Stimulated activated naive CD8-positive, alpha-beta T cell treated with anti-CD3 and anti-CD28 coated beads, Interleukin-15, Interleukin-2, amounts not matched to agents 100 ng/mL and 50 ng/mL, for 24 hours (primary cell): ENCODE measurements around the gene HOXA6.

Experiments
- H3K27ac Mint-ChIP-seq: one replicate; pipeline ENCODE4 v1.8.0; 2021; ENCODE audit warnings: mild to moderate bottlenecking, mixed read lengths
- H3K27me3 Mint-ChIP-seq: one replicate; pipeline ENCODE4 v1.8.0; 2021; ENCODE audit warnings: mixed read lengths
- H3K36me3 Mint-ChIP-seq: one replicate; pipeline ENCODE4 v1.8.0; 2021; ENCODE audit warnings: low read depth, mixed read lengths
- H3K4me1 Mint-ChIP-seq: one replicate; pipeline ENCODE4 v1.8.0; 2021; ENCODE audit warnings: low read depth, mixed read lengths
- H3K4me3 Mint-ChIP-seq: one replicate; pipeline ENCODE4 v1.8.0; 2021; ENCODE audit warnings: mild to moderate bottlenecking, mixed read lengths
- H3K9me3 Mint-ChIP-seq: one replicate; pipeline ENCODE4 v1.8.0; 2021; ENCODE audit warnings: mixed read lengths

Gene HOXA6

DNA sequence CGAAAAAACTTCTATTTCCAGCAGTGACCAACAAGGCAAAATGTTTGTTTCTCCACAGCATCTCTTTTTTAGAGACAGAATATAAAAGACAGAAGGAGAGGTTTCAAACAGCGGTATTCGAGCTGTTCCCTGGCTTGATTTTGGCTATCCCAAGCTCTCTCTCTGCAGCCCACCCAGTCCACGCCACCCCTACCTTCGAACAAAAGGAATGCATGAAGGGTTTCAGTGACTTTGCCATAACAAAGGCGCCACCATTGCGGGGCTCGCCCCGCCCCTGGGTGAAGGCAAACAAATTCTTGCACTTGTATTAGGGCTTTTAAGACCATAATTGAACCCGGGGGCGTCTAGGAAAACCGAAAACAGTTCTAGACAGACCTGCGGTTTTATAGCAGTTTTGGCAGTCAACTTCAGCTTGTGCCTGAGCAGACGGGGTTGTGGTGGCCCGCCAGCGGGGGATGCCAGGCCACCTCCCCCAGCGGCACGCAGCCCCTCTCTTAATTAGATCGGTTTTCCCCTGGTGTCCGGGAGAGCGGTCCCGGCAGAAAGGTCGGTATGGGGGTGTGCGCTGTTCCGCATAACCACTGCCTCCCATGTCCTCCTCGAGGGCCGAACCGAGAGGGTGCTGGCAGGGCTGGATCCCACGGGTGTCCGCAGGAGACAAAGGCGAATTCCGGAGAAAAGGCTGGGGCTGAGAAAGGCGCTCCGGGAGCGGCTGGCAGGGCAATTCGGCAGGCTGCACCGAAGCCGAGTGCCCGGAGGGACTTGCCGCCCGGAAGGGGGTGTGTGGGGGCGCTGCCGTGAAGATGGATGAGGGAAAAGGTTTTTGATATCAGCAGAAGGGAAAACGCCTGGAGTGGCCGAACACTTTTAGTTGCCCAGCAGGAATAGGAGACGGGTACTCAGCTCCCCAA, 40.2 kb upstream of the HOXA6 start:
- peaks cover 88% of the 10 kb centered on the region for H3K27me3 Mint-ChIP-seq
- H3K4me3 Mint-ChIP-seq, result peak overlapping the region; percentile 62
- H3K36me3 Mint-ChIP-seq, result no peaks in the 10 kb centered on the region
- H3K27ac Mint-ChIP-seq, result no peak overlapping the region
- no peaks in the 10 kb centered on the region for H3K9me3 Mint-ChIP-seq
- peaks cover 46% of the 10 kb centered on the region for H3K4me1 Mint-ChIP-seq

DNA sequence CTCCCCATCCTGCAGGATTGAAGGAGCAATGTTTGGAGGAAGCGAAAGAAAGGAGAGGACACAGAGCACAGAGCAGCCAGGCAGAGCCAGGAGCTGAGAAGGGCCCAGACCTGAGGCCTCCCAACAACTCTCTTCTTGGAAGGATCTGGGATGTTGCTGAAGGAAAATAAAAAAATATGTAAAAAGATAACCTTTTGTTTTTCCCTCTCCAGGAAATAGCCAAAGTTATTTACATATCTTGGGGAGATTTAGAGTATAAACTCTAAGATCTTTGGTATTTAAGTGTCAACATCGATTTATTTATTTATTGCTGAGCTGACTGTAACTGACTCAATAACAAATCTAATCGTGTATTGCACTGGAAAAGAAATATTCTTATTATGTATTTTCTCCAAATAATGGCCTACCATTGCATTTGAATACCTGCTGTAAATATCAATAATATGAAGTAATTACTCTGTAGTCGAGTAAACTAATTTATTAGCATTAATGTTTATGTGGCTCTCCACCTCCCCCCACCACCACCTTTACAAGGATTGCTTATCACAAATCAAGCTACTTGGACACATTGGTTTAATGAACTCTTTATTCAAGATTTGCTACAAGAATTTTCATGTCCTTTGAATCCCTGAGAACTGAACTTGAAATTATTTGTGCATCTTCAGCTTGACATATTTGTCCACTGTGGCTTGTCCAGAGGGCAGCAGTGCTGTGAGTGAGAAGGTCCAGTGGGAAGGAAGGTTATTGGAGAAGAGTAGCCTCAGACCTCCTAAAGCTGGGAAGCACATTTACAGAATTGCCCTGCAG, 39.3 kb upstream of the HOXA6 start:
- H3K27me3 Mint-ChIP-seq, result peaks cover 88% of the 10 kb centered on the region
- H3K9me3 Mint-ChIP-seq, result no peaks in the 10 kb centered on the region
- no peak overlapping the region for H3K4me3 Mint-ChIP-seq
- peaks cover 41% of the 10 kb centered on the region for H3K4me1 Mint-ChIP-seq
- H3K27ac Mint-ChIP-seq, result no peak overlapping the region
- no peaks in the 10 kb centered on the region for H3K36me3 Mint-ChIP-seq

DNA sequence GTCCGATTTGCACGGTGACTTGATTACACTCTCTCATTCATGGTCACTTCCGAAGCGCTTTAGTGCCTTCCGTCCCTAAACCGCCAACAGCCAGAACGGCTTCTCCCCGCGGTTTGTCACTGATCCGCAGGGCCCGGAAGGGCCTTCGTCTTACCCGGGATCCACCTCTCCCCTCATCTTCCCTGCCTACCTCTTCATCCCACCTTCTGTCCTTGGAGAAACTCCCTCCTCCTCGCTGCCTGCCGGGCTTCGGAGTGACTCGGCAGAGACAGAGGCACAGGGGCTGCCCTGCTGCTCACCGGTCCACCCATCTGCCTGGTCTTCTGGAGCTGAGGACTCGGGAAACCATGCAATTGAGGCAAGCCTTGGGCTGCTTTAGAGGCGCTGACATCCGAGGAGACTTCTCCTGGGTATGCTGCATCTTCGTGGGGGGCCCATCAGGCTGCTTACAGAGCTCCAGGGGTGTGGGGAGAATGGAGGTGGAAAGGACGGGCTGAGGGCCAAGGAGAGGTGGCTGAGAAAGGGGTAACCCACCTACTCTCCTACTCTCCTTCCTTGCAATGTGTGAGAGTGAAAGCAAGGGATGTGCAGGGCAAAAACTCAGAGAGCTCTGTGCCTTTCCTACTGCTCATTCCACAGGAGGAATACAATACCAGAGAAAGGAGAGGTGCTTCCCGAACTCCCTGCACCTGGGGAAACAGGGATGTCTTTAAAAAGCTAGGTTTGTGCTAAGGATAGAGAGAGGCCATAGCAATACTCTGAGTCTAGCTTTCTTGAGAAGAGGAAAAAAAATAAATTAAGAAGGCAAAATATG, 38.5 kb upstream of the HOXA6 start:
- no peaks in the 10 kb centered on the region for H3K9me3 Mint-ChIP-seq
- peaks cover 37% of the 10 kb centered on the region for H3K4me1 Mint-ChIP-seq
- peak overlapping the region; percentile 30 for H3K27ac Mint-ChIP-seq
- H3K36me3 Mint-ChIP-seq, result no peaks in the 10 kb centered on the region
- peak overlapping the region; percentile 63 for H3K4me3 Mint-ChIP-seq
- H3K27me3 Mint-ChIP-seq, result peaks cover 88% of the 10 kb centered on the region

DNA sequence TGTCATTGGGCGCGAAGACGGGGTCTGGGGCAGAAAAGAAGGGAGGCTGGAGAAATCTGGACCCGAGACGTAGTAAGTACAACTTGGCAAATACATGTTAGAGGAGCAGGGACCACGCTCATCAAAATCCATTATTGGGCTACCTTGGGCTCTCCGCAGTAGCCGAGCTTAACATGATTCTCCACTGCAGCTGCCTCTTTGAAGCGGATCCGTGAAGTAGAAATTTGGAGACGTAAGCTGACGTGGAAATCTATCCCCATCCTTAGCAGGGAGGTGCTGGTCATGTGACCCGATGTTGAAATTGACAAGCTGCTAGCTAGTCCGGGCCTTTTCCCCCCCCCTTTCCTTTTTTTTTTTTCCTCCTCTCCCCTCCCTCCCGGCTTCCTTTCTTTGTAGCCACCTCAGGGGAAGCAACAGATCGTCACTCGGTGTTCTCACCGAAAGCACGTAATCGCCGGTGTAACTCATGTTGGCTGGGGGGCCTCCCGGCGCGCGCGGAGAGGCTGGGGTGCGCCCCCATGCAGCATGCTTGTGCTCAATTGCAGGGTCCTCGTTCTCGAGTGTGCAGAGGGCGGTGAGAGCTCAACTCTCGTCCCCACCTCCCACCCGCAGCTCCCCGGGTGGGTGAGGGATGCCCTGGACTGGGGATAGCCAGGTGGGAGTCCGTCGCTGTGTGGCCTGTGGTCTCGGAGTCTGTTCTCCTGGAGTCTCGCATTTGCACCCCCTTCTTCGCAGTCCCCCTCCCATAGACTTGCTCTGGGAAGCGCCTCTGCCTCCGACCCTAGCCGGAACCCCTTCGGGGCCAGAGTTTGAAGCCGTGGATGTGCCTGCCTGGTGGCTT, 37.7 kb upstream of the HOXA6 start, which contains the start of gene HOXA11:
Gene HOXA11 (minus strand): TSS at position 220 of the 841 bp plus-strand sequence. CDS start 88 bp downstream, at position 132.
- Mint-ChIP-seq H3K4me3 (peak within 1 kb of the TSS; percentile 69), H3K27ac (peak within 1 kb of the TSS; percentile 30), H3K27me3 (peaks cover 83% of the 10 kb centered on the region), H3K9me3 (no peaks in the 10 kb centered on the region), H3K36me3 (no peaks in the 10 kb centered on the region), H3K4me1 (peaks cover 37% of the 10 kb centered on the region)

DNA sequence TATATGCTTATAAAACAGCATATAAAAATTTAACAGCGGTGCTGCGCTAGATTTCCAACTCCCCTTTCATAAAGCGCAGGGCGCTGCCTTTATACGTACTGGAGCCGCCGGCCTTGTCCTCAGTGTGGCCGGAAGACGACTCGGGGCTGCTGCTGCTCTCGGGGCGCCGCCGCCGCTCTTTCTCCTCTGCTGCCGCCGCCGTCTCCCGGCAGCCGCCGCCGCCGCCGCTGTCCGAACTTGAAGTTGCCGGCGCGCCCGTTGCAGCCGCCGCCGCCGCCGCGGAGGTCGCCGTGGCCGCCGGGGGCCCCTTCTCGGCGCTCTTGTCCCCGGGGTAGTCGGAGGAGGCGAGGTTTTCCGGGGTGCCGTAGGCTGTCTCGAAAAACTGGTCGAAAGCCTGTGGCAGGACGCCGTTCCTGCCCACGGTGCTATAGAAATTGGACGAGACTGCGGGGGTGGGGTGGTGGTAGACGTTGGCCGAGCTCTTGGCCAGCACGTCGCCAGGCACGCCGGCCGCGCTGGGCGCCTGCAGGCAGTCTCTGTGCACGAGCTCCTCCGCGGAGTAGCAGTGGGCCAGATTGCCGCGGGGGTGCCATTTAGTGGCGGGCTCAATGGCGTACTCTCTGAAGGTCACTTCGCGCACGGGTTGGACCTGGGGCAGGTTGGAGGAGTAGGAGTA, 36.9 kb upstream of the HOXA6 start:
- Mint-ChIP-seq H3K9me3 (no peaks in the 10 kb centered on the region), H3K27ac (no peak overlapping the region), H3K4me3 (peak overlapping the region; percentile 69), H3K36me3 (no peaks in the 10 kb centered on the region), H3K4me1 (peaks cover 37% of the 10 kb centered on the region), H3K27me3 (peaks cover 83% of the 10 kb centered on the region)

DNA sequence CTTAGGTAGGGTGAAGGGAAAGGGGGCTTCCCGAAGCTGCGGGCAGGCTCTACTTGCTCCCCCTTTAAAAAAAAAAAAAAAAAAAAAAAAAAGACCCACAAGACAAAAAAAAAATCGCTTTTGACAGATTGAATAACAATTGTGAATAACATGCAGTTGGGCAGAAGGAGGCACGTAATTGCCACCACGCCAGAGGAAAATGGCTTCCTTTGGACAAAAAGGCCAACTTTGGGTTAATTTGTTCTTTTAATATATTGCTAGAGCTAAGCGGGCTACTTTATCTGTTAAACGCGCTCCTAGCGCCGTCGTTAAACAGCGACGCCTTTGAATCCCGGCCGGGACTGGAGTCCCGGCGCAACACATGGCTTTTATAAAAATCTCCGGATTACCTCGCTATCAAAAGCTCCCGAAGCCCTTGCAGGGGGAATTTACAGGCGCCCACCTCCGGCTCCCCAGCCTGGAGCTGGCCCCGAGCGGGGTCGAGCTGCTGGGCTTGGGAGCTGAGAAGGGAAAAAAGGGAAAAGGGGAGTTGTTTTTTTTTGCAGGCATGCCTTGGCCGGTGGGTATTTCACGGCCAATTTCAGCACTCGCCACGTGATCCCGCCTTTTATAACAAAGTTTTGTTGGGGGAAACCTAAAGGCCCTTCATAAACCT, 36.2 kb upstream of the HOXA6 start:
- no peak overlapping the region for H3K27ac Mint-ChIP-seq
- no peaks in the 10 kb centered on the region for H3K9me3 Mint-ChIP-seq
- peaks cover 85% of the 10 kb centered on the region for H3K27me3 Mint-ChIP-seq
- no peaks in the 10 kb centered on the region for H3K36me3 Mint-ChIP-seq
- H3K4me1 Mint-ChIP-seq, result peaks cover 41% of the 10 kb centered on the region
- peak overlapping the region; percentile 69 for H3K4me3 Mint-ChIP-seq

DNA sequence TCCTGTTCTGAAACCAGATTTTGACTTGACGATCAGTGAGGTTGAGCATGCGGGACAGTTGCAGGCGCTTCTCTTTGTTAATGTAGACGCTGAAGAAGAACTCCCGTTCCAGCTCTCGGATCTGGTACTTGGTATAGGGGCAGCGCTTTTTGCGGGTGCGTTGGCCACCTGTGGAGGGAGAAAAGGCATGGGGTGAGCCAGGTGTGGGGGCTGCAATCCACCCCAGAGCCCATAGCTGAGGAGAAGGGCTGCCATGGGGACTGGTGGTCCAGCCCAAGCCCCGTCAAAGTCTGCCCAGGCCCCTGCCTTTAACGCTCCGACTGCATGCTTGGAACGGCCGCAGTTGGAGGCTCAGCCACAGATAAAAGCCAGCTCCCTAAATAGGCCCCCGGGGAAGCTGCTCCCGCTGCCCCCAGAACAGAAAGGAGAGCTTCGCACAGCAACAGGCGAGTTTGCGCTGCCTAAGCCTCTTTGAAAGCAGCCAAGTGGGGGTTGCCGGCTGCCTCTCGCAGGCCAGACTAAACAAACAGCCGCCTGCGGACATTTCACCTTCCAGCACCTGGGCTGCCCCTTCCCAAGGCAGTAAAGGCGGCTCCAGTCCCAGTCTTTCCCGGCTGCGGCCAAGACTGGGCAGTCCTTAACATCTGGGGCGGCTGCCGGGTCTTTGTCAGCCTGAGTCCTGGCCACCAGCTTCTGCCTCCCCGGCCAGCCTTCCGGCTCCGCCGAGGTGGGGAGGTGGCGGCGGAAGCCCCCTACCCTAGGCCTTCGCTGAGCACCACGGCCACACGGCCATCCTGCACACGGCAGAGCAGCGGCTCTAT, 35.5 kb upstream of the HOXA6 start:
- Mint-ChIP-seq H3K36me3 (no peaks in the 10 kb centered on the region), H3K27ac (no peak overlapping the region), H3K9me3 (no peaks in the 10 kb centered on the region), H3K4me3 (no peak overlapping the region), H3K4me1 (peaks cover 34% of the 10 kb centered on the region), H3K27me3 (peaks cover 84% of the 10 kb centered on the region)

DNA sequence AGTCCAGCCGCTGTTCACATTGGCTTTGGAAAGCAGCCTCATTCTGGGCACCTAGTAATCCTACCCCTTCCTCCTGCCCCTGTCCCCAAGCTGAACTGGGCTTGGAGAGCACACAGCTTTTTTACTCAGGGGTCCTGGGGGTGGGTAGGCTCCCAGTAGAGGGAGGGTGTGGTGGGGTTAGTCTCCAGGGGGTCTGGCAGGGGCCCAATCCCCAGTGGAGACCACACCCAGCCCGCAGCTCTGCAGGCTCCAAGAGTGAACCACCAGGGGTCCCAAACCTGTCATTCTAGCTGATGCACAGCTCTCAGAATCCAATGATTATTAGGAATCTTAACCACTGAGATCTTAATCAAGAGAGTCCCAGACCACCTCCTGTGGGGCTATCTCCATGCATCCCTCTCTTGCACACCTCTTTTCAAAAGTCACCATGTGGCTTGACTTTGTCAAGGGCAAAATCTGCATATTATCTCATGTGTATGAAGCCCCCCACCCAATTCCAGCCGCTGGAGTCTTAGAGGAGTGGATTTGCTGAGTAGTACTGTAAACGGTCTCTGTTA, 34.8 kb upstream of the HOXA6 start:
- H3K36me3 Mint-ChIP-seq, result no peaks in the 10 kb centered on the region
- H3K27ac Mint-ChIP-seq, result no peak overlapping the region

DNA sequence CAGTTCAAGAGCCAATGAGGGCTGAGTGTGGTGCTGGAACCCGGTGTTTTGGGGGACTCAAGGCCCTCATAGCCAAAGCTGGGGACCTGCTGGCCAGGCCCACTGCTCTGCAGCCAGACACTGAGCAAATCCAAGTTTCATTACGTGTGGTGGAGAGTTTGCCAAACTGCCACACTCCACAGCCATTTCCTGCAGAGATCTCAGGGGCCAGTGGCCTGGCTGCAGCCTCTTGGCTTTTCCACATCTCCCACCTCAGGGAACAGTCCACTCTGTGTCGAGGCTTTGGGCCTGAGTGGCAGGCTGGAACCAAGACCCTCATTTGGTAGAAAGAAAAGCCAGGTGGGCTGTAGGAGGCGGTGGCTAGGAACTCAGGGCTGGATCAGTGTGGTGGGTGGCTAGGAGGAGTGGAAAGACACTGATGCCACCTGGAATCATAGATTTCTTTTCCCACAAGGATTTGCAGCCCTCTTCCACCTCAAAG, 34.3 kb upstream of the HOXA6 start:
- H3K27ac Mint-ChIP-seq, result no peak overlapping the region
- H3K27me3 Mint-ChIP-seq, result peaks cover 76% of the 10 kb centered on the region
- H3K4me3 Mint-ChIP-seq, result no peak overlapping the region
- H3K36me3 Mint-ChIP-seq, result no peaks in the 10 kb centered on the region
- peaks cover 29% of the 10 kb centered on the region for H3K4me1 Mint-ChIP-seq
- no peaks in the 10 kb centered on the region for H3K9me3 Mint-ChIP-seq

More for the DNA sequence above, 34.8 kb upstream of the HOXA6 start:
- peaks cover 29% of the 10 kb centered on the region for H3K4me1 Mint-ChIP-seq
- peaks cover 82% of the 10 kb centered on the region for H3K27me3 Mint-ChIP-seq
- no peak overlapping the region for H3K4me3 Mint-ChIP-seq
- H3K9me3 Mint-ChIP-seq, result no peaks in the 10 kb centered on the region

DNA sequence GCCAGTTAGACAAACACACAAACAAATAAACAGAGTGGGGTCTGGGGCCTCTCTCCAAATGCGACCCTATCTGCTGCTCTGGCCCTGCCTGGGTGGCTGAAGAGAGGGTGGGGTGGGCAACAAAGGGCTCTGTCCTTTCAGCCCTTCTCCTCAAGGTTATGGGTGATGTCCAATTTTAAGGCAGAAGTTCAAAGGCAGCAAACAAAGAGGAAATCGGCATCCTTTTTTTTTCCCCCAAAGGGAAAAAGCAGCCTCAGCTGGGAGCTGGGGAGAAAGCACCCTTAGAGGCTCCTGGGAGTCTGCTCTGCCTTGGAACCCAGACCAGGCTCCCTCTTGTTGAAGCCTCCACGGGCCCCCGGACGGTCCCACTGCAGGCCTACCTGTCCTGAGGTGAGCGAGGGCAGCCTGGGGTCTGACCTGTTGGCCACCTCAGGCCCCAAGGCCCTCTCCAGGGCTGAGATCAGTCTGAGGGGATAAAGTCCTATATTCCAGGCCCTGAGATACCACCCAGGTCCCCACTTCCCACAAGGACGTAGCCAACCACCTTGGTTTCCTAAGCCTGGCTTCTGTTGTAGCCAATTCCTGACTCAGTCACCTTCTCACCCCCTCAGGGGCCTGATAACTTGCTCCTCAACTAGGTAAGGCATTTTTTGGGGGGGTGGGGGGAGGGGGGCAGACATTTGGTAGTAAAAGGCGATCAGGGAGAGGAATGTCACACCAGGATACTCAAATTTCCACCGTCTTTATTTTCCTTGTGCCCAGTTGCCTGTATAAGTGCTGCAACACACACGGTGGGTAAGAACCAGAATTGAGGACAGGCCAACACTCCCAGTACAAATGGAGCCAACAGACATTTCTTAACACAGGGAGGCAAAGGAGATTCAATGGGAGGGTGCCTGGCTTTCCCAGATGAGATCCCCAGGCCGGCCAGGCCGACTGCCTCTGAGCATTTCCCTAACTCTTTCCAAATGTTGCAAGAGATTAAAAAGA, 33.2 kb upstream of the HOXA6 start:
- Mint-ChIP-seq H3K27ac (no peak overlapping the region), H3K36me3 (no peaks in the 10 kb centered on the region), H3K4me1 (peaks cover 25% of the 10 kb centered on the region), H3K9me3 (no peaks in the 10 kb centered on the region), H3K4me3 (no peak overlapping the region), H3K27me3 (peaks cover 76% of the 10 kb centered on the region)
